SH-SY5Y (cell line): ENCODE data around the gene RNU5B-1.

Experiments
- GATA2 ChIP-seq: IDR thresholded peaks from 2 replicates; pipeline ENCODE4 v1.6.1; 2011; ENCODE audit warnings: mild to moderate bottlenecking, low read depth, low read length
- GATA3 ChIP-seq: IDR thresholded peaks from 2 replicates; pipeline ENCODE4 v1.6.1; 2011; ENCODE audit warnings: low read depth, mild to moderate bottlenecking, low read length, moderate library complexity

DNA sequence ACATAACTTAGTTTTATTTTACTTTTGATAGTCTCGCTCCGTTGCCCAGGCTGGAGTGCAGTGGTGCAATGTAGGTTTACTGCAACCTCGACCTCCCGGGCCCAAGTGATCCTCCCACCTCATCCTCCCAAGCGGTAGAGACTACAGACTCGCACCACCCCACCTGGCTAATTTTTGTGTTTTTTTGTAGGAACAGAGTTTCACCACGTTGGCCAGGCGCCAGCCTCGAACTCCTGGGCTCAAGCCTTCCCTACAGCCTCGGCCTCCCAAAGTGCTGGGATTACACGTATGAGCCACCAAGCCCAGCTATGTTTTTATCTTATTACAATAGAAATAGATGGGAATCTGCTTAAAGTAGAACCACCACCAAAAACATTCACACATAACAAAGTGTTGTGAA is 5.7 kb upstream of the RNU5B-1 start:
- TF ChIP-seq GATA2 = no peak
- no peak for TF ChIP-seq GATA3
